ENCODE data around the gene COLGALT1.

DNA sequence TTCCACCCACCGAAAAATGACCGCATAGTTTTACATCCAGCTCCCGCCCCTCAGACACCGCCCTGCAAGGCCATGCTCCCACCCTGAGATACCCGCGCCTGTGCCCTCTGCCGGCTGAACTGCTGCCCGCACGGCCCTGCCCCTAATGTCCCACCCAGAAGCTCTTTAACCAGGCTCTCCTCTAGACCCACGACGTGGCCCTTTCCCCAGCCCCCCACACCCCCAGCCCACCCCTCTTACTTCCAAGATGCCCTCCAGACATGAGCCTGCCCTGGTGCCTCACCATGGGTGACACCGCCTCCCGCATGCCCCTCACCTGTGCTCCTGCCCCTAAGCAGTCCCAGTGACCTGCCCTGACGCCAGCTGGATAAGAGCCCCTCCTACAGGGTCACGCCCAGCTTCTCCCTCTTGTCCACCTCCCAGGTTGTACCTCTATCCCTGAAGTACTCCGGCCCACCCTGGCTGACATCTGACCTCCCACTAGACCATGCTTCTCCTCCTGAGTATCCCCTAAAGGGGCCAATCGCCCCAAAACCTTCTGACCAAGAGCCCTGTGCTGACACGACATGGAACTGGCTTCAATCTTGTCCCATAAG, 51.2 kb downstream of the COLGALT1 start:
- TF ChIP-seq, protein P1, sequence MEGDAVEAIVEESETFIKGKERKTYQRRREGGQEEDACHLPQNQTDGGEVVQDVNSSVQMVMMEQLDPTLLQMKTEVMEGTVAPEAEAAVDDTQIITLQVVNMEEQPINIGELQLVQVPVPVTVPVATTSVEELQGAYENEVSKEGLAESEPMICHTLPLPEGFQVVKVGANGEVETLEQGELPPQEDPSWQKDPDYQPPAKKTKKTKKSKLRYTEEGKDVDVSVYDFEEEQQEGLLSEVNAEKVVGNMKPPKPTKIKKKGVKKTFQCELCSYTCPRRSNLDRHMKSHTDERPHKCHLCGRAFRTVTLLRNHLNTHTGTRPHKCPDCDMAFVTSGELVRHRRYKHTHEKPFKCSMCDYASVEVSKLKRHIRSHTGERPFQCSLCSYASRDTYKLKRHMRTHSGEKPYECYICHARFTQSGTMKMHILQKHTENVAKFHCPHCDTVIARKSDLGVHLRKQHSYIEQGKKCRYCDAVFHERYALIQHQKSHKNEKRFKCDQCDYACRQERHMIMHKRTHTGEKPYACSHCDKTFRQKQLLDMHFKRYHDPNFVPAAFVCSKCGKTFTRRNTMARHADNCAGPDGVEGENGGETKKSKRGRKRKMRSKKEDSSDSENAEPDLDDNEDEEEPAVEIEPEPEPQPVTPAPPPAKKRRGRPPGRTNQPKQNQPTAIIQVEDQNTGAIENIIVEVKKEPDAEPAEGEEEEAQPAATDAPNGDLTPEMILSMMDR (tag by site-specific recombination; IDR thresholded peaks at IDR 0.05): no peak
- no peak for TF ChIP-seq ZNF426 (tag by site-specific recombination; IDR thresholded peaks at IDR 0.05)
